HCT116 (cell line): ENCODE data around the gene SOX30. TPM values are rescaled to one million over a fixed set of nuclear protein-coding genes. Genes with fewer than 3 reads are reported as not detected.

Experiments used
- ATAC-seq: fragments of 200-7000 bp; cut with Tn5 transposase; 2 replicates; pipeline ENCODE4 v1.9.1; 2020; ENCODE audit warnings: mild to moderate bottlenecking, moderate library complexity
- BruUV-seq: library from RNA; stranded (reverse); fragments of 400-500 nt; replicated peaks from 2 replicates; lab custom pipeline; 2021; lab: Mats Ljungman, UMichigan
- CTCF ChIA-PET: fragments of 300-600 bp; sonication (Branson Sonifier 250); formaldehyde crosslinking; loops from one replicate; lab custom pipeline; 2021; ENCODE audit warnings: antibody characterized with exemption; lab: Charles Lee
- POLR2A ChIA-PET: fragments of 300-600, 350-600 bp; sonication (Branson Sonifier 250); formaldehyde crosslinking; loops from one replicate; lab custom pipeline; 2021; ENCODE audit warnings: antibody characterized with exemption; lab: Charles Lee
- RAD21 ChIA-PET, 2 experiments: fragments of 300-600 bp; sonication (Branson Sonifier 250); formaldehyde crosslinking; loops; one replicate each; lab custom pipeline; 2023; ENCODE audit warnings: low total read pairs in 2 of 2; ENCODE audit not compliant: uncharacterized antibody in 2 of 2, unreplicated experiment in 2 of 2, low non-redundant PET in 1 of 2; lab: Charles Lee
- DNase-seq: peaks from one replicate; pipeline ENCODE4 v3.0.0-alpha.2; 2010; ENCODE audit warnings: low read depth, low spot score
- H2AFZ ChIP-seq: fragments of 200-600 bp; shearing (Covaris generic), sonication (generic); 2 replicates; pipeline ENCODE4 v1.6.1; 2017; ENCODE audit warnings: low read depth, mixed run types, mixed read lengths, antibody characterized with exemption, low read length; ENCODE audit not compliant: poor library complexity, severe bottlenecking
- H3K27ac ChIP-seq: 2 replicates; pipeline ENCODE4 v1.5.1; 2012; ENCODE audit warnings: low read depth, low read length
- H3K27me3 ChIP-seq: fragments of 200-600 bp; sonication (generic); 2 replicates; pipeline ENCODE4 v1.6.1; 2016; ENCODE audit warnings: mixed run types, low read length, mixed read lengths; ENCODE audit not compliant: insufficient read depth
- H3K36me3 ChIP-seq, 2 experiments: fragments of 200-500 bp in 1 of 2; fragments of 200-600 bp in 1 of 2; sonication (Bioruptor generic) in 1 of 2; sonication (generic) in 1 of 2; 2 replicates each; pipeline versions ENCODE4 v1.5.1 to v1.6.1; 2014 to 2016; ENCODE audit warnings: low read length in 2 of 2, inconsistent platforms in 1 of 2, mixed read lengths in 1 of 2, mixed run types in 1 of 2; ENCODE audit not compliant: insufficient read depth in 2 of 2, control insufficient read depth in 1 of 2
- H3K4me1 ChIP-seq, 2 experiments: fragments of 200-600 bp in 1 of 2; sonication (generic) in 1 of 2; 2 replicates each; pipeline versions ENCODE4 v1.5.1 to v1.6.1; 2012 to 2017; ENCODE audit warnings: low read length in 2 of 2, inconsistent platforms in 1 of 2, mild to moderate bottlenecking in 1 of 2, mixed read lengths in 1 of 2, mixed run types in 1 of 2, moderate library complexity in 1 of 2; ENCODE audit not compliant: insufficient read depth in 2 of 2, control insufficient read depth in 1 of 2
- H3K4me2 ChIP-seq: fragments of 200-600 bp; sonication (generic); 2 replicates; pipeline ENCODE4 v1.6.1; 2017; ENCODE audit warnings: mixed run types, low read length, mixed read lengths
- H3K4me3 ChIP-seq, 2 experiments: fragments of 200-600 bp in 1 of 2; sonication (generic) in 1 of 2; replicated peaks in 1 of 2; 2 replicates each; pipeline ENCODE4 v1.5.1; 2011 to 2016; ENCODE audit warnings: low read length in 2 of 2, control low read depth in 1 of 2, low read depth in 1 of 2, mild to moderate bottlenecking in 1 of 2, mixed read lengths in 1 of 2, mixed run types in 1 of 2
- H3K79me2 ChIP-seq: fragments of 200-600 bp; sonication (generic); 2 replicates; pipeline ENCODE4 v1.6.1; 2017; ENCODE audit warnings: mild to moderate bottlenecking, mixed run types, low read length, moderate library complexity, mixed read lengths; ENCODE audit not compliant: insufficient read depth
- H3K9ac ChIP-seq: fragments of 200-600 bp; sonication (generic); 2 replicates; pipeline ENCODE4 v1.6.1; 2016; ENCODE audit warnings: low read length, mixed read lengths
- H3K9me2 ChIP-seq: fragments of 200-600 bp; sonication (generic), shearing (Covaris generic); 2 replicates; pipeline ENCODE4 v1.6.1; 2017; ENCODE audit warnings: mixed run types, mild to moderate bottlenecking, moderate library complexity; ENCODE audit not compliant: insufficient read depth
- H3K9me3 ChIP-seq, 2 experiments: fragments of 200-500 bp in 1 of 2; fragments of 200-600 bp in 1 of 2; sonication (Bioruptor generic) in 1 of 2; sonication (generic) in 1 of 2; 2 replicates each; pipeline ENCODE4 v1.6.1; 2014 to 2017; ENCODE audit warnings: low read length in 2 of 2, mixed read lengths in 2 of 2, inconsistent platforms in 1 of 2, low read depth in 1 of 2, mild to moderate bottlenecking in 1 of 2, mixed run types in 1 of 2, moderate library complexity in 1 of 2; ENCODE audit not compliant: control insufficient read depth in 1 of 2, insufficient read depth in 1 of 2
- H4K20me1 ChIP-seq: fragments of 200-600 bp; sonication (generic), shearing (Covaris generic); 2 replicates; pipeline ENCODE4 v1.6.1; 2017; ENCODE audit warnings: mixed run types, mild to moderate bottlenecking, moderate library complexity; ENCODE audit not compliant: insufficient read depth
- CBX3 ChIP-seq: IDR thresholded peaks from 2 replicates; pipeline ENCODE4 v1.6.1; 2012; ENCODE audit warnings: low read depth
- EGR1 ChIP-seq: IDR thresholded peaks from 2 replicates; pipeline ENCODE4 v1.6.1; 2012; ENCODE audit warnings: low read depth
- EZH2 ChIP-seq: fragments of 200-600 bp; sonication (generic); IDR thresholded peaks from 2 replicates; pipeline ENCODE4 v1.6.1; 2017; ENCODE audit warnings: antibody characterized with exemption, mixed run types
- EZH2phosphoT487 ChIP-seq: fragments of 200-600 bp; IDR thresholded peaks from 2 replicates; pipeline ENCODE4 v1.6.1; 2018; ENCODE audit warnings: antibody characterized with exemption, borderline replicate concordance
- POLR2AphosphoS5 ChIP-seq: IDR thresholded peaks from 2 replicates; pipeline ENCODE4 v1.6.1; 2011; ENCODE audit warnings: mild to moderate bottlenecking, low read depth, low read length, moderate library complexity
- SIN3A ChIP-seq: IDR thresholded peaks from 2 replicates; pipeline ENCODE4 v1.6.1; 2012; ENCODE audit warnings: low read depth
- SRF ChIP-seq: IDR thresholded peaks from 2 replicates; pipeline ENCODE4 v1.6.1; 2012; ENCODE audit warnings: low read depth
- YY1 ChIP-seq: IDR thresholded peaks from 2 replicates; pipeline ENCODE4 v1.6.1; 2011; ENCODE audit warnings: low read length, low read depth, moderate library complexity, mild to moderate bottlenecking; ENCODE audit not compliant: insufficient replicate concordance; ENCODE audit errors: extremely low read depth
- ZNF274 ChIP-seq: fragments of 200-500 bp; sonication (Bioruptor generic); IDR thresholded peaks from 2 replicates; pipeline ENCODE4 v1.6.1; 2014; ENCODE audit warnings: mild to moderate bottlenecking, low read depth, low read length, inconsistent platforms
- intact Hi-C: fragments of 100-400 bp; cut with micrococcal nuclease; formaldehyde crosslinking; loops from 2 replicates; pipeline ENCODE4 v1.10.0; 2022
- total RNA-seq: library from RNA; stranded (reverse); gene quantifications from one replicate; pipeline ENCODE4 v1.2.1, GENCODE V29; 2021; ENCODE audit not compliant: unreplicated experiment
- TF ChIP-seq, protein P1 (sequence below), 3 experiments: fragments of 200-600 bp in 1 of 3; sonication (generic) in 1 of 3; IDR thresholded peaks in 2 of 3; conservative IDR thresholded peaks in 1 of 3; 2 replicates each; pipeline ENCODE4 v1.5.1; 2012 to 2017; ENCODE audit warnings: low read depth in 2 of 3, low read length in 2 of 3, antibody characterized with exemption in 1 of 3, borderline replicate concordance in 1 of 3, control low read depth in 1 of 3, mild to moderate bottlenecking in 1 of 3, mixed read lengths in 1 of 3, mixed run types in 1 of 3, moderate library complexity in 1 of 3; ENCODE audit not compliant: insufficient read depth in 1 of 3
- TF ChIP-seq, protein P2 (sequence below): IDR thresholded peaks from 2 replicates; pipeline ENCODE4 v1.6.1; 2012
- TF ChIP-seq, protein P3 (sequence below): IDR thresholded peaks from 2 replicates; pipeline ENCODE4 v1.6.1; 2012

Gene SOX30
- total RNA-seq, 1 experiment from 2014 or later, result 0.27 TPM

DNA sequence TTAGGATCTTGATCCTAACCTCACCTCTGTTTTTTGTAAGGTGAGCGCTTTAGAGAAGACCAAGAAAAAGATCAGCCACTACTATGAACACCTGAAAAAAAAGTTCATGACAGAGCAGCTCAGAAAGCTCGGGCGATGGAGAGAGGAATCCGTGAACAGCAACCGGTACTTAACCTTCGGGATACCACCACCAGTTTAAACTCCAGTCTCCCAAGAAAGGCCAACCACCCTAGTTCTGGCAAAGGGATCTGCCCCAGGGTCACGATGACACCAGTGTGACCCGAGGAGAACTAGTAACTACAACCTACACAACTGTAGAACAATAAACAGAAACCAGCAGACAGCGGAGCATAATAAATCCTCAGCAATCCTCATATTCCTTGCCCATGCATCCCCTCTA lies 27.6 kb upstream of the SOX30 start:
- H3K36me3 ChIP-seq, result no peaks in the 10 kb centered on the region
- POLR2A ChIA-PET, result no interaction called here
- no peak overlapping the region for H3K27ac ChIP-seq
- no peak overlapping the region for H3K4me2 ChIP-seq
- no peaks in the 10 kb centered on the region for H3K9me3 ChIP-seq
- no peaks in the 10 kb centered on the region for H3K79me2 ChIP-seq
- H3K9me2 ChIP-seq, result no peaks in the 10 kb centered on the region
- ATAC-seq (no peak), DNase-seq (no peak)
- H3K9ac ChIP-seq, result no peak overlapping the region
- no peaks in the 10 kb centered on the region for H3K27me3 ChIP-seq
- RAD21 ChIA-PET, result no interaction called here
- no peaks in the 10 kb centered on the region for H4K20me1 ChIP-seq
- TF ChIP-seq, protein P1, sequence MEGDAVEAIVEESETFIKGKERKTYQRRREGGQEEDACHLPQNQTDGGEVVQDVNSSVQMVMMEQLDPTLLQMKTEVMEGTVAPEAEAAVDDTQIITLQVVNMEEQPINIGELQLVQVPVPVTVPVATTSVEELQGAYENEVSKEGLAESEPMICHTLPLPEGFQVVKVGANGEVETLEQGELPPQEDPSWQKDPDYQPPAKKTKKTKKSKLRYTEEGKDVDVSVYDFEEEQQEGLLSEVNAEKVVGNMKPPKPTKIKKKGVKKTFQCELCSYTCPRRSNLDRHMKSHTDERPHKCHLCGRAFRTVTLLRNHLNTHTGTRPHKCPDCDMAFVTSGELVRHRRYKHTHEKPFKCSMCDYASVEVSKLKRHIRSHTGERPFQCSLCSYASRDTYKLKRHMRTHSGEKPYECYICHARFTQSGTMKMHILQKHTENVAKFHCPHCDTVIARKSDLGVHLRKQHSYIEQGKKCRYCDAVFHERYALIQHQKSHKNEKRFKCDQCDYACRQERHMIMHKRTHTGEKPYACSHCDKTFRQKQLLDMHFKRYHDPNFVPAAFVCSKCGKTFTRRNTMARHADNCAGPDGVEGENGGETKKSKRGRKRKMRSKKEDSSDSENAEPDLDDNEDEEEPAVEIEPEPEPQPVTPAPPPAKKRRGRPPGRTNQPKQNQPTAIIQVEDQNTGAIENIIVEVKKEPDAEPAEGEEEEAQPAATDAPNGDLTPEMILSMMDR (IDR thresholded peaks at IDR 0.05 in 2 of 3, conservative IDR thresholded peaks at IDR 0.05 in 1 of 3; ENCODE audit: borderline replicate concordance in 1 of 3, insufficient read depth in 1 of 3, low read depth in 2 of 3, low read length in 2 of 3), result no peak
- no peak for TF ChIP-seq YY1
- no peak overlapping the region for H3K4me3 ChIP-seq
- intact Hi-C loops, result no loop called here
- no peak overlapping the region for H2AFZ ChIP-seq
- CTCF ChIA-PET, result no interaction called here
- BruUV-seq, result no TSS peak
- no peaks in the 10 kb centered on the region for H3K4me1 ChIP-seq

DNA sequence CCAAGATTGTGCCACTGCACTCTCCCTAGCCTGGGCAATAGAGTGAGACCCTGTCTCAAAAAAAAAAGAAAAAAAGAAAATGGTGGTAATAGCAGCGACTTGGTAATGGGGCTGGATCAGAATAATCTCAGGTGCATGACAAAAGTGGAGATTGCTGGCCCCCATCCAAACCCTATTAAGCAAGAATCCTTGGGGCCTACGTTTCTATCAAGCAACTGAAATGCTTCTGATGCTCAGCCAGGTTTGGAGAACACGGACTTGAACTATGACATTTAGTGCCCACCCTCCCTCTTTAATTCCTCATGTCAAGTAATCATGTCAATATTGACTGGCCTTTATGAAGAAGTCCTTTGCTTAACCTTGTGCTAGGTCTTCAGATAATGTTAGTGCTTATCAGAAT lies 25.7 kb upstream of the SOX30 start:
- Histone ChIP-seq H3K9ac (no peak overlapping the region), H3K79me2 (no peaks in the 10 kb centered on the region), H3K27me3 (no peaks in the 10 kb centered on the region), H3K4me3 (no peak overlapping the region), H2AFZ (no peak overlapping the region), H3K27ac (no peak overlapping the region), H3K4me1 (no peaks in the 10 kb centered on the region), H3K36me3 (no peaks in the 10 kb centered on the region), H3K9me3 (no peaks in the 10 kb centered on the region), H3K4me2 (no peak overlapping the region), H4K20me1 (no peaks in the 10 kb centered on the region), H3K9me2 (no peaks in the 10 kb centered on the region)
- intact Hi-C loops, result no loop called here
- TF ChIP-seq CBX3 (no peak), POLR2AphosphoS5 (no peak), SRF (no peak), EZH2 (no peak), SIN3A (no peak), EZH2phosphoT487 (no peak), ZNF274 (no peak), EGR1 (no peak)
- TF ChIP-seq, protein P1 (IDR thresholded peaks at IDR 0.05 in 2 of 3, conservative IDR thresholded peaks at IDR 0.05 in 1 of 3; ENCODE audit: borderline replicate concordance in 1 of 3, insufficient read depth in 1 of 3, low read depth in 2 of 3, low read length in 2 of 3), result no peak
- TF ChIP-seq, protein P2, sequence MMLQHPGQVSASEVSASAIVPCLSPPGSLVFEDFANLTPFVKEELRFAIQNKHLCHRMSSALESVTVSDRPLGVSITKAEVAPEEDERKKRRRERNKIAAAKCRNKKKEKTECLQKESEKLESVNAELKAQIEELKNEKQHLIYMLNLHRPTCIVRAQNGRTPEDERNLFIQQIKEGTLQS, result no peak
- TF ChIP-seq, protein P3, sequence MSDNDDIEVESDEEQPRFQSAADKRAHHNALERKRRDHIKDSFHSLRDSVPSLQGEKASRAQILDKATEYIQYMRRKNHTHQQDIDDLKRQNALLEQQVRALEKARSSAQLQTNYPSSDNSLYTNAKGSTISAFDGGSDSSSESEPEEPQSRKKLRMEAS, result no peak
- RAD21 ChIA-PET, result no interaction called here
- CTCF ChIA-PET, result no interaction called here
- no TSS peak for BruUV-seq
- ATAC-seq, result no peak
- POLR2A ChIA-PET, result no interaction called here
- no peak for DNase-seq
